NT2/D1 (cell line): ENCODE data around the gene ZP3.
"Not testable (repeated sequence)": the region's sequence is repeated elsewhere in the genome, so short reads cannot be mapped to it uniquely, and the experiment has no call there.

Experiments used
- DNase-seq: peaks from one replicate; pipeline ENCODE4 v3.0.0-alpha.2; 2011; ENCODE audit warnings: low read depth, low spot score
- H3K27me3 ChIP-seq: 2 replicates; pipeline ENCODE4 v1.6.0; 2011; ENCODE audit warnings: mild to moderate bottlenecking; ENCODE audit not compliant: insufficient read length, insufficient read depth
- H3K36me3 ChIP-seq: 2 replicates; pipeline ENCODE4 v1.6.1; 2011; ENCODE audit warnings: mild to moderate bottlenecking, low read length, mixed read lengths; ENCODE audit not compliant: insufficient read depth, insufficient read length
- H3K4me1 ChIP-seq: 2 replicates; pipeline ENCODE4 v1.5.1; 2011; ENCODE audit not compliant: insufficient read depth, insufficient read length
- H3K4me3 ChIP-seq: 2 replicates; pipeline ENCODE4 v1.5.1; 2011; ENCODE audit warnings: low read depth; ENCODE audit not compliant: insufficient read length
- H3K9ac ChIP-seq: 2 replicates; pipeline ENCODE4 v1.6.0; 2011; ENCODE audit warnings: low read depth; ENCODE audit not compliant: insufficient read length
- H3K9me3 ChIP-seq: 2 replicates; pipeline ENCODE4 v1.5.1; 2011; ENCODE audit warnings: mild to moderate bottlenecking, low read length; ENCODE audit not compliant: insufficient read depth
- SUZ12 ChIP-seq: IDR thresholded peaks from 2 replicates; pipeline ENCODE4 v1.6.1; 2011; ENCODE audit not compliant: insufficient read length, insufficient read depth; ENCODE audit errors: extremely low read depth
- YY1 ChIP-seq: IDR thresholded peaks from 2 replicates; pipeline ENCODE4 v1.6.1; 2011; ENCODE audit not compliant: insufficient read length, insufficient read depth
- ZNF274 ChIP-seq: IDR thresholded peaks from 2 replicates; pipeline ENCODE4 v1.6.1; 2011; ENCODE audit warnings: mild to moderate bottlenecking, low read depth, low read length

Gene ZP3

DNA sequence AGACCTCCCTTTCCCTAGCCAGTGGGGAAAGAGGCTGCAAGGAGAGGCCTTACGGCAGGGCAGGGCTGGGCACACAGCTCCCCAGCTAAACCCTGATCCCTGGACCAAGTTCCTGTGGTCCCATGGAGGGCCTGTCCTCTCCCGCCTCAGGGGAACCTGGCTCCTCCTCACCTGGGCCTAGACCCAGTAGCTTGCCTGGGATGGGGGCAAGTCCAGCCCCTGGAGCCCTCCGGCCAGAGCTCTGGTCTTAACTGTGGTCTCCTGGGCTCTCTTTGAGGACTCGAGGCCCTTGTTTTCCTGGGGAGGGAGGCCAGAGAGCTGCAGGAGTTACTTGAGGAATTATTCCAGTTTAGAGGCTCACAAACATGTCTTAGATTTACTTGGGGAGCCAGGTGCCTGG, 1.5 kb downstream of the ZP3 start:
- no peak for DNase-seq
- Histone ChIP-seq H3K4me1 (peaks cover 1% of the 10 kb centered on the region), H3K4me3 (no peak overlapping the region), H3K9ac (no peak overlapping the region), H3K27me3 (no peaks in the 10 kb centered on the region), H3K9me3 (no peaks in the 10 kb centered on the region), H3K36me3 (no peaks in the 10 kb centered on the region)
- no peak for TF ChIP-seq ZNF274
- no peak for TF ChIP-seq YY1
- no peak for TF ChIP-seq SUZ12

DNA sequence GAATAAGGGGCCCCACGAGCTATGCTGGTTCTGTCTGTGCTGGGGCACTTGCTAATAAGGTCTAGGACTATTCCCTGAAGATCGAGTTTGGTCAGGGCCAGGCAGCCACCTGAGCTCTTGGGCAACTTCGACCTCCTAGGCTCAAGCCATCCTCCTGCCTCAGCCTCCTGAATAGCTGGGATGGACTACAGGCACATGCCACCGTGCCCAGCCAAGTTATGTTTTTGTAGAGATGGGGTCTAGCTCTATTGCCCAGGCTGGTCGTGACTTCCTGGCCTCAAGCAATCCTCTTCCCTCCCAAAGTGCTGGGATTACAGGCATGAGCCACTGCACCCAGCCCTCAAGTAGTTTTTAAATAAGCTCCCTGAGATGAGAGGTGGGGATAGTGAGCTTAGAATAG, 2.9 kb downstream of the ZP3 start:
- no peak for TF ChIP-seq YY1
- TF ChIP-seq ZNF274: no peak
- no peak for TF ChIP-seq SUZ12
- H3K27me3 ChIP-seq: no peaks in the 10 kb centered on the region
- DNase-seq: no peak

DNA sequence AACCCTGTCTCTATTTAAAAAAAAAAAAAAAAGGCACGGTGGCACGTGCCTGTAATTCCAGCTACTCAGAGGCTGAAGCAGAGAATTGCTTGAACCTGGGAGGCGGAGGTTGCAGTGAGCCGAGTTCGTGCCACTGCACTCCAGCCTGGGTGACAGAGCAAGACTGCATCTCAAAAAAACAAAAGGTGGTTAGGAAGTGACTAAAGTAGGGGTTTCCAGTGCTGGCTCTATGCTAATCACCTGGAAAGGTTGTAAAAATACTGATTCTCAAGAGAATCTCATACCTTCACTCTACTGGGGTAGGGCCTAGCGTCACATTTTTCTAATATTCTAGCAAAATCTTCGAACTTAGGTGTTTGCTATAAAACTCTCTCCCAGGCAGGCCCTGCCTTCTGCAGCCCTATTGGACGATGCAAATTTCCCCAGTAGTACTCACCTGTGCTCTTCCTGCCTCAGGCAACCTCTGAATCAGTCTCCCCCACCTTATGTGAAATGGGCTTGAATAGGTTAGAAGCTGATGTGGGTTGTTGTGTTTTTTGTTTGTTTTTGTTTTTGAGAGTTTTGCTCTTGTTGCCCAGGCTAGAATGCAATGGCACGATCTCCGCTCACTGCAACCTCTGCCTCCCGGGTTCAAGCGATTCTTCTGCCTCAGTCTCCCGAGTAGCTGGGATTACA, 3.5 kb downstream of the ZP3 start:
- DNase-seq: no peak
- TF ChIP-seq SUZ12: no peak
- no peak for TF ChIP-seq ZNF274
- no peak for TF ChIP-seq YY1
- H3K36me3 ChIP-seq: no peaks in the 10 kb centered on the region
- no peak overlapping the region for H3K4me3 ChIP-seq
- no peaks in the 10 kb centered on the region for H3K27me3 ChIP-seq
- H3K9me3 ChIP-seq: no peaks in the 10 kb centered on the region
- H3K9ac ChIP-seq: no peak overlapping the region
- H3K4me1 ChIP-seq: peaks cover 1% of the 10 kb centered on the region

More for the DNA sequence above, 2.9 kb downstream of the ZP3 start:
- H3K4me3 ChIP-seq: no peak overlapping the region
- no peaks in the 10 kb centered on the region for H3K9me3 ChIP-seq
- H3K36me3 ChIP-seq: no peaks in the 10 kb centered on the region
- H3K4me1 ChIP-seq: peaks cover 1% of the 10 kb centered on the region
- H3K9ac ChIP-seq: no peak overlapping the region

DNA sequence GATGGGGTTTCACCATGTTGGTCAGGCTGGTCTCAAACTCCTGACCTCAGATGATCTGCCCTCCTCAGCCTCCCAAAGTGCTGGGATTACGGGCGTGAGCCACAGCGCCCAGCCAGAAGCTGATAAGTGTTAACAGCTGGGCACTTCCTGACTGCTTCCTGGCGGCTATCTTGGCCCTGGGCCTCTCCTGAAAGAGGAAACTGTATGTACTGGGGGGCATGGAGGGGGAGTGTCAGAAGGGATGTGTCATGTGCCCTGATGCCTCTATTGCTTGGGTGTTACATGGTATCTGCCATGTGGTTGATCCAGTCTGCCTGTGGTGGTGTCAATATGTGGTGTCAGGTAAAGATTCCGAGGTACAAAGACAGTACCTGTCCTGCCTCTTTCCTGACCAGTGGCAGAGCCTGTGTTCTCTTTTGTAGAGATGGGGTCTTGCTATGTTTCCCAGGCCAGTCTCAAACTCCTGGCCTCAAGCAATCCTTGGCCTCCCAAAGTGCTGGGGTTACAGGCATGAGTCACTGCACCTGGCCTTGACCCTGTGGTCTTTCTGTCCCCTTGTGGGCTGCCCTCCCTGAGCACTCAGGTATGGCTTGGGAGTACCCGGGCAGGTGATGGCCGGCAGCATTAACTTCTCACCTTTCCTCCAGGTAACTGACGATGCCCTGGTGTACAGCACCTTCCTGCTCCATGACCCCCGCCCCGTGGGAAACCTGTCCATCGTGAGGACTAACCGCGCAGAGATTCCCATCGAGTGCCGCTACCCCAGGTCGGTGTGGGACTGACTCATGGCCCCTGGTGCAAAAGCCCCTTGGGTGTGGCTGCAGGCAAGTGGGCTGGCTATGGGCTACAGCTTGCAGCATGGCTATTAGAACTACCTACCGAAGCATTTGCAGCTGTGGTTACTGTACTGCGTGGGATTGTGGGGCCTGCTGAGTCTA, 4.4 kb downstream of the ZP3 start:
- Histone ChIP-seq H3K9me3 (no peaks in the 10 kb centered on the region), H3K9ac (no peak overlapping the region)
- DNase-seq: no peak

DNA sequence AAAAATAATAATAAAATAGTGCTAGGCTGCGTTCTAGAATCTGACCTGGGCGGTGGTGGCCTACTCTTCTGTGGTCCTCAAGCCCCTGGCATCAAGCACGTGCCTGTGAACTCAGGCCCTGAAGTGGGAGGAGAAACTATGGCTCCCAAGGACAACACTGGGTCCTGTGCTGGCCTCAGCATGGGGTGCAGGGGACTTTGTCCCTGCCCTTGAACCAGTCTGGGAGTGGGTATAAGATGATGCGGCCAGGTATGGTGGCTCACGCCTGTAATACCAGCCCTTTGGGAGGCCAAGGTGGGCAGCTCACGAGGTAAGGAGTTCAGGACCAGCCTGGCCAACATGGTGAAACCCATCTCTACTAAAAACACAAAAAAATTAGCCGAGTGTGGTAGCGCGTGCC, 5.5 kb downstream of the ZP3 start:
- Histone ChIP-seq H3K36me3 (no peaks in the 10 kb centered on the region), H3K9ac (no peak overlapping the region), H3K27me3 (no peaks in the 10 kb centered on the region), H3K4me1 (peaks cover 1% of the 10 kb centered on the region), H3K9me3 (no peaks in the 10 kb centered on the region), H3K4me3 (no peak overlapping the region)
- DNase-seq: no peak
- TF ChIP-seq YY1 (no peak), SUZ12 (no peak), ZNF274 (no peak)

More for the DNA sequence above, 4.4 kb downstream of the ZP3 start:
- Histone ChIP-seq H3K27me3 (no peaks in the 10 kb centered on the region), H3K4me1 (peaks cover 1% of the 10 kb centered on the region), H3K4me3 (no peak overlapping the region), H3K36me3 (no peaks in the 10 kb centered on the region)
- TF ChIP-seq YY1 (no peak), SUZ12 (no peak), ZNF274 (no peak)

DNA sequence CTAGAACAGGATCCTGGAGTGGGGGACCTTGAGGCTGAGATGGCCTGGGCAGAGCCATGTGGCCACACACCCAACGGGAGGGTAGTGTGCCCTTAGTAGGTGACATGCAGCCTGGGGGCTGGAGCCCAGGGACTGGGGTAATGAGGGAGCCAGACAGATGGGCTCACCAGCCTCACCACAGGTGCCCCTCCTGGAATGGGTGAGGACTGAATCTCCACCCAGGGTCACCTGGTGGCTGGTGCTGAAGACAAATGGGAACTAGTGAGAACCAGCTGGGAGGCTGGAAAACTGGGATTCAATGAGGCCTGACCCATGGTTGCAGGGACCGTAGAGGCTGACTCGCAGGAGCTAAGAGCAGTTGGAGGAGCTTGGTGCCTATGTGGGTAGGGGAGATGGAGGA, 6.1 kb downstream of the ZP3 start:
- H3K9ac ChIP-seq: no peak overlapping the region
- no peak overlapping the region for H3K4me3 ChIP-seq
- peaks cover 1% of the 10 kb centered on the region for H3K4me1 ChIP-seq
- H3K27me3 ChIP-seq: no peaks in the 10 kb centered on the region
- no peak for DNase-seq
- TF ChIP-seq YY1 (no peak), SUZ12 (no peak), ZNF274 (no peak)
- H3K9me3 ChIP-seq: no peaks in the 10 kb centered on the region
- H3K36me3 ChIP-seq: no peaks in the 10 kb centered on the region

DNA sequence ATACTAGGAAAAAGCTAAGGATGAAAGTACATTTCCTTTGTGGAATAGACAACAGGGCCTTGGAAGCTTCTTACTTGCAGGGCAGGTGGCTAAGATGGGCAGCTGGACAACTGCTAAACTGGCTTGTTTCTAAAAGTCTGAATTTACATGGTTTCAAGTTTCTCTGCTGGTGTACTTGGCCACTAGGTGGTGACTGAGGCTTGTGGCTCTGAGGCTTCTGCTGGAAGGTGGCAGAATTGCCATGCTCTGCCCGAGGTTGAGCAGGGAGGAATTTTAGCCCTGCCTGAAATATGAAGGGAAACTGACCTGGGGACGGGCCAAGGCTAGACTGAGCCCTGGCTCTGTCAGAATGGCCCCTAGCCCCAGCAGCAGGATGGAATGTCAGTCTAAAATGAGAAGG, 13.1 kb downstream of the ZP3 start:
- not testable (repeated sequence) for H3K9ac ChIP-seq, H3K4me3 ChIP-seq

DNA sequence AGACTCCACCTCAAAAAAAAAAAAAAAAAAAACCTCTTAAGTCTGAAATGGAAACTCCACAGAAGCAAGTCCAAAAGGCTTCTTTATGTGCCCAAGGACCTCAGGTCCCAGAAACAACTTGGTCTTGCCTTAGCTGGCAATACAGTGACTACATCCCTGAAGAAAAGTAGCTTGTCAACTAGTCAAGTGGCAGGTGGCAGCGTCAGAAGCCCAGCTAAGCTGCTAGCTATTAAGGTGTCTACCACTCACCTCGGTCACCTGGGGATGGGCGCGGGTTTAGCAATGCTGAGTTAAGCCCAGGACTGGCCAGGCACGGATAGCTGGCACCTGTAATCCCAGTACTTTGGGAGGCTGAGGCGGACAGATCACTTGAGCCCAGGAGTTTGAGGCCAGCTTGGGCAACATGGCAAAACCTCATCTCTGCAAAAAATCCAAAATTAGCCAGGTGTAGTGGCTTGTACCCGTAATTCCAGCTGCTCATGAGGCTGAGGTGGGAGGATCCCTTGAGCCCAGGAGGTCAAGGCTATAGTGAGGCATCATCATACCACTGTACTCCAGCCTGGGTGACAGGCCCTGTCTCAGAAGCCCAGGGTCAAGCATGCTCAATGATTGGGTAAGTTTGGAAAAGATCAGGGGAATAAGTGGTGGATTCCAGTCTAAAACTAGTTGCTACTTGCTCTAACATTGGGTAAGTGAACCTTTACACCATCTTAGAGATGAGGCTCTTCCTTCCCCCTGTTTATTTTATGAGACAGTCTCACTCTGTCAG, 14.6 kb downstream of the ZP3 start:
- not testable (repeated sequence) for H3K27me3 ChIP-seq, H3K36me3 ChIP-seq, H3K9me3 ChIP-seq, H3K4me1 ChIP-seq, DNase-seq, H3K9ac ChIP-seq, H3K4me3 ChIP-seq

More for the DNA sequence above, 13.1 kb downstream of the ZP3 start:
- peak; percentile 74 for DNase-seq
- not testable (repeated sequence) for H3K4me1 ChIP-seq, H3K9me3 ChIP-seq, H3K27me3 ChIP-seq, H3K36me3 ChIP-seq

DNA sequence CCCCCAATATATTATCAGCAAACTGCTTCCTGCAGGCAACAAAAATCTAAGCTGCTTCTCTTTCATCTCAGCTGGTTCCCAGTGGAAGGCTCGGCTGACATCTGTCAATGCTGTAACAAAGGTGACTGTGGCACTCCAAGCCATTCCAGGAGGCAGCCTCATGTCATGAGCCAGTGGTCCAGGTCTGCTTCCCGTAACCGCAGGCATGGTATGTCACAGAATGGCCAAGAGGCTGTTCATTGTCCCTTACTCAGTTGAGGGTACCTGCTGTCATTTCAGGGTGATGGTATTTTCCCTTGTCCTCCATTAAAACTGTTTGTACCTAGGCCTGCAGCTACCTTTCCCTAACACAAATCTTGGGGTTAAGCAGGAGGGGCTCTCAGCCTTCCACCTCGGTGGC, 15.7 kb downstream of the ZP3 start:
- not testable (repeated sequence) for H3K4me3 ChIP-seq, H3K9ac ChIP-seq, H3K27me3 ChIP-seq, DNase-seq, H3K36me3 ChIP-seq, H3K9me3 ChIP-seq, H3K4me1 ChIP-seq

DNA sequence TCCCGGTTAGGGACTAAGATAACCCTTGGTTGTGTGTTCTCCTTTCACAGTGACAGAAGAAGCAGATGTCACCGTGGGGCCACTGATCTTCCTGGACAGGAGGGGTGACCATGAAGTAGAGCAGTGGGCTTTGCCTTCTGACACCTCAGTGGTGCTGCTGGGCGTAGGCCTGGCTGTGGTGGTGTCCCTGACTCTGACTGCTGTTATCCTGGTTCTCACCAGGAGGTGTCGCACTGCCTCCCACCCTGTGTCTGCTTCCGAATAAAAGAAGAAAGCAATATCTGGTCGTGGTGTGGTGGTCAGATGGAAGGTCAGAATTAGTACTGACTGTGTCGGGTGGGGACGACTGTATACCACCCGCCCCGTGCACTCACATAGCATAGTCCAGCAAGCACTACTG, 17.0 kb downstream of the ZP3 start:
- not testable (repeated sequence) for DNase-seq, H3K36me3 ChIP-seq, H3K4me1 ChIP-seq

More for the DNA sequence above, 17.0 kb downstream of the ZP3 start:
- not testable (repeated sequence) for H3K4me3 ChIP-seq, H3K27me3 ChIP-seq, H3K9me3 ChIP-seq, H3K9ac ChIP-seq
